Immature natural killer cell (primary cell): ENCODE results near the gene FANCC. TPM values are rescaled to one million over a fixed set of nuclear protein-coding genes. Genes with fewer than 3 reads are reported as not detected.
"Not testable (repeated sequence)": the region's sequence is repeated elsewhere in the genome, so short reads cannot be mapped to it uniquely, and the experiment has no call there.

Experiments
- DNase-seq, 3 donors: peaks; one replicate each; pipeline ENCODE4 v3.0.0; 2022; ENCODE audit warnings: mixed read lengths in 1 of 3
- H3K27ac Mint-ChIP-seq, 6 donors: one replicate each; pipeline ENCODE4 v1.8.0; 2020; ENCODE audit warnings: mixed read lengths in 6 of 6, mild to moderate bottlenecking in 5 of 6, inconsistent platforms in 4 of 6, moderate library complexity in 3 of 6
- H3K27me3 Mint-ChIP-seq, 3 donors: one replicate each; pipeline ENCODE4 v1.8.0; 2020 to 2021; ENCODE audit warnings: low read depth in 3 of 3, mild to moderate bottlenecking in 3 of 3, mixed read lengths in 3 of 3, moderate library complexity in 3 of 3, inconsistent platforms in 1 of 3
- H3K36me3 Mint-ChIP-seq, 3 donors: one replicate each; pipeline ENCODE4 v1.8.0; 2020; ENCODE audit warnings: mixed read lengths in 3 of 3, inconsistent platforms in 2 of 3, mild to moderate bottlenecking in 2 of 3
- H3K4me1 Mint-ChIP-seq, 2 donors: one replicate each; pipeline ENCODE4 v1.8.0; 2020; ENCODE audit warnings: inconsistent platforms in 2 of 2, mild to moderate bottlenecking in 2 of 2, mixed read lengths in 2 of 2, moderate library complexity in 1 of 2
- H3K4me3 Mint-ChIP-seq, 5 donors: one replicate each; pipeline ENCODE4 v1.8.0; 2020; ENCODE audit warnings: mild to moderate bottlenecking in 5 of 5, mixed read lengths in 5 of 5, inconsistent platforms in 3 of 5, moderate library complexity in 3 of 5
- H3K9me3 Mint-ChIP-seq, 6 donors: one replicate each; pipeline ENCODE4 v1.8.0; 2020; ENCODE audit warnings: mild to moderate bottlenecking in 6 of 6, mixed read lengths in 6 of 6, inconsistent platforms in 4 of 6, moderate library complexity in 3 of 6
- polyA plus RNA-seq, 3 donors: library from polyadenylated mRNA; unstranded; fragments of 300-500 nt; fragmentation: Illumina TruSeq; gene quantifications; one replicate each; pipeline ENCODE4 v1.2.3, GENCODE V29; 2021

Gene FANCC
- polyA plus RNA-seq, 3 donors from 2014 or later, result 2.4 to 3.4 (median 3.3) TPM

GRCh38 chr9:95315108-95315746, 2.3 kb downstream of the FANCC start:
- Mint-ChIP-seq H3K9me3 (no peaks in the 10 kb centered on the region), H3K4me3 (no peak overlapping the region), H3K27ac (no peak overlapping the region), H3K27me3 (peaks cover 4 to 8% (median 7%) of the 10 kb centered on the region in 3 donors), H3K4me1 (peaks cover 14 to 17% of the 10 kb centered on the region in 2 donors), H3K36me3 (no peaks in the 10 kb centered on the region)
- DNase-seq, result no peak

DNA sequence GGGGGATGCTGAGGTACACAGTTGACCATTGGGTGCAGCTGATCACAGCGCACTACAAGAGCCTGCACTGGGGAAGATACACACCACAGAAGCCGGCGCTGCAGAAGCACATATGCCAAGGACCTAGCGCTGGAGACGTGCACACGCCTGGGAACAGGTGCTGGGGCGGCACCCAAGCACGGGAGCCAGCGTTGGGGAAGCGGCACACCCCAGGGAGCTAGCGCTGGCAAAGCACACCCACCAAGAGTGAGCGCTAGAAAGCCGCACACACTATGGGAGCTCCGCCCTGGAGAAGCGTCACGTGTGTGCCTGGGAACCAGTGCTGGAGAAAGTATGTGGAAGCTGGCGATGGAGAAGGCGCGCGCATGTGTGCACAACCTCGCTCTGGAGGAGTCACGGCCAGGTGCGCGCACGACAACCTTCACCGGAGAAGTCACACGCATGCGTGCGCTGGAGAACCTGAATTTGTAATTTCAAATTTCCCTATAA, 4.5 kb downstream of the FANCC start:
- no peak for DNase-seq
- no peak overlapping the region for H3K4me3 Mint-ChIP-seq
- no peaks in the 10 kb centered on the region for H3K9me3 Mint-ChIP-seq
- peaks cover 0 to 4% (median 0%) of the 10 kb centered on the region in 3 donors for H3K36me3 Mint-ChIP-seq
- peaks cover 14 to 17% of the 10 kb centered on the region in 2 donors for H3K4me1 Mint-ChIP-seq
- H3K27ac Mint-ChIP-seq, result no peak overlapping the region
- H3K27me3 Mint-ChIP-seq, result peaks cover 4 to 7% (median 5%) of the 10 kb centered on the region in 3 donors

DNA sequence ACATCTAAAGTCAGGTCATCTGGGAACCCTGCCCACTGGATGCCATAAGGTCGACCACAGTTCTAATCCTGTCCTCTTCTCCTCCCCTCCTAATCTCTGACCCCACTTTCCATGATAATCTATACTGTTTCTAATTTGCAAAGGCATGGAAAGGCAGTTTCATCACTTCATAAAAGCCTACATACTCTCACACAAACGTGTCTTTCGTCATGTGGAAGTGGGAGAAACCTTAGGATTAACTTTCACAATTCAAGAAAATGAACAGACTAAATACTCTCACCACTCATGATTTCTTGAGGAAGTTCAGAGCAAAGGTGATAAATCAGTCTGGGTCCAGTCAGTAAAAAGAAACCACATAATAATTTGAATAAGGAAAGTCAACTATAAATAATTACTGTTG, 5.5 kb downstream of the FANCC start:
- no peak overlapping the region for H3K4me3 Mint-ChIP-seq
- H3K27ac Mint-ChIP-seq, result peak overlapping the region in 1 of 6 donors; percentile 32
- no peak for DNase-seq

GRCh38 chr9:95307538-95307937, 10.0 kb downstream of the FANCC start:
- H3K27ac Mint-ChIP-seq, result no peak overlapping the region
- H3K36me3 Mint-ChIP-seq, result peaks cover 0 to 4% (median 3%) of the 10 kb centered on the region in 3 donors
- H3K4me1 Mint-ChIP-seq, result peaks cover 0 to 4% of the 10 kb centered on the region in 2 donors
- no peak for DNase-seq
- peaks cover 0 to 2% (median 2%) of the 10 kb centered on the region in 3 donors for H3K27me3 Mint-ChIP-seq
- no peaks in the 10 kb centered on the region for H3K9me3 Mint-ChIP-seq
- H3K4me3 Mint-ChIP-seq, result no peak overlapping the region

More for the DNA sequence above, 5.5 kb downstream of the FANCC start:
- Mint-ChIP-seq H3K4me1 (peaks cover 10 to 11% of the 10 kb centered on the region in 2 donors), H3K27me3 (peaks cover 0 to 4% (median 2%) of the 10 kb centered on the region in 3 donors), H3K36me3 (peaks cover 0 to 4% (median 0%) of the 10 kb centered on the region in 3 donors), H3K9me3 (no peaks in the 10 kb centered on the region)

GRCh38 chr9:95306819-95307218, 10.7 kb downstream of the FANCC start:
- DNase-seq, result no peak
- H3K4me1 Mint-ChIP-seq, result peaks cover 0 to 7% of the 10 kb centered on the region in 2 donors
- H3K36me3 Mint-ChIP-seq, result peaks cover 0 to 4% (median 3%) of the 10 kb centered on the region in 3 donors
- H3K4me3 Mint-ChIP-seq, result no peak overlapping the region
- no peaks in the 10 kb centered on the region for H3K9me3 Mint-ChIP-seq
- peaks cover 0 to 2% (median 0%) of the 10 kb centered on the region in 3 donors for H3K27me3 Mint-ChIP-seq
- no peak overlapping the region for H3K27ac Mint-ChIP-seq

- Mint-ChIP-seq H3K4me1 (peaks cover 0 to 5% of the 10 kb centered on the region in 2 donors), H3K4me3 (no peak overlapping the region), H3K36me3 (peaks cover 0 to 4% (median 3%) of the 10 kb centered on the region in 3 donors), H3K27ac (no peak overlapping the region), H3K9me3 (no peaks in the 10 kb centered on the region), H3K27me3 (peaks cover 0 to 2% (median 0%) of the 10 kb centered on the region in 3 donors)
- no peak for DNase-seq
Observed at GRCh38 chr9:95305770-95306492, 11.6 kb downstream of the FANCC start.

DNA sequence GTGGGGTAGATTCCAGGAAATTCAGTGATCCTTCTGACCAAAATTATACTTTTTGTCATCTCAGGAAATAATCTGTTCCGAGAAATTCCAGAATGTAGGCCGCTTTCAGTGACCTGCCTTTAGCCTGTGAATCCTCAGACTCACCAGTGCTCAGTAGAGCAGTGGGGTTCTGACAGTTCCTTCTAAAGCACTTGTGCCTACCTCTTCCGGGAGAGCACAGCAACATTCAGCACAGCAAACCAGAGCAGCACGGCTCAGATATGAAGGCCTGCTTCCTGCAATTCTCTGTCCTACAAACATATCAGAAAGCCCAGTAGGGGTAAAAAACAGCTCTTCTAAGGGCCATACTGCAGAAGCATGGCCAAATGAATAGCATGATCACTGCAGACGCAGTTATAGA, 15.0 kb downstream of the FANCC start:
- Mint-ChIP-seq H3K9me3 (no peaks in the 10 kb centered on the region), H3K36me3 (peaks cover 0 to 3% (median 0%) of the 10 kb centered on the region in 3 donors), H3K27me3 (peaks cover 0 to 5% (median 0%) of the 10 kb centered on the region in 3 donors), H3K27ac (no peak overlapping the region), H3K4me3 (no peak overlapping the region), H3K4me1 (peaks cover 0 to 5% of the 10 kb centered on the region in 2 donors)
- DNase-seq, result no peak

- Mint-ChIP-seq H3K4me3 (no peak overlapping the region), H3K27me3 (peaks cover 0 to 5% (median 0%) of the 10 kb centered on the region in 3 donors), H3K27ac (no peak overlapping the region), H3K36me3 (no peaks in the 10 kb centered on the region), H3K4me1 (peaks cover 0 to 4% of the 10 kb centered on the region in 2 donors), H3K9me3 (no peaks in the 10 kb centered on the region)
- DNase-seq, result no peak
Observed at GRCh38 chr9:95297760-95298159, 19.7 kb downstream of the FANCC start.

DNA sequence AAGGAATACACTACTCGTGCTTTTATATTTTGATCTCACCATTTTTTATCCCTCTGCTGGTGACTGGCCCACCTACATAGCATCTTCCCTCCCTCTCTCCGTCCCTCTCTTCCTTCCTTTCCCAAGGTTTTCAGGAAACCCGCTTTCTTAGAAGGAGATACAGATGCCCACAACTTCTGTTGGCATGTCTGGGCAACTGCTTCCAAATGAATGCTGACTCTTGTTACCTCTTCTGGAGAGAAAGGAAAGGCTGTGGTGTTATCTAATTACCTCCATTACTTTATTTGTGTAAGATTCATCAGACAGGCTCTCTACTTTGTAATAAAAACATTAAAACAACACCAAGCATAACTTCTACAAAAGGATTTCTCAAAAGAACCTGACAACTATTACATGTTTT, 20.2 kb downstream of the FANCC start:
- Mint-ChIP-seq H3K4me3 (no peak overlapping the region), H3K9me3 (no peaks in the 10 kb centered on the region), H3K27ac (no peak overlapping the region), H3K36me3 (no peaks in the 10 kb centered on the region), H3K27me3 (peaks cover 0 to 5% (median 0%) of the 10 kb centered on the region in 3 donors), H3K4me1 (peaks cover 0 to under 1% of the 10 kb centered on the region in 2 donors)
- DNase-seq, result no peak

GRCh38 chr9:95296761-95297160, 20.7 kb downstream of the FANCC start:
- H3K4me1 Mint-ChIP-seq, result no peaks in the 10 kb centered on the region
- H3K27me3 Mint-ChIP-seq, result peaks cover 0 to 5% (median 0%) of the 10 kb centered on the region in 3 donors
- H3K36me3 Mint-ChIP-seq, result peaks cover 0 to 3% (median 3%) of the 10 kb centered on the region in 3 donors
- H3K27ac Mint-ChIP-seq, result no peak overlapping the region
- DNase-seq, result no peak
- no peaks in the 10 kb centered on the region for H3K9me3 Mint-ChIP-seq
- no peak overlapping the region for H3K4me3 Mint-ChIP-seq

DNA sequence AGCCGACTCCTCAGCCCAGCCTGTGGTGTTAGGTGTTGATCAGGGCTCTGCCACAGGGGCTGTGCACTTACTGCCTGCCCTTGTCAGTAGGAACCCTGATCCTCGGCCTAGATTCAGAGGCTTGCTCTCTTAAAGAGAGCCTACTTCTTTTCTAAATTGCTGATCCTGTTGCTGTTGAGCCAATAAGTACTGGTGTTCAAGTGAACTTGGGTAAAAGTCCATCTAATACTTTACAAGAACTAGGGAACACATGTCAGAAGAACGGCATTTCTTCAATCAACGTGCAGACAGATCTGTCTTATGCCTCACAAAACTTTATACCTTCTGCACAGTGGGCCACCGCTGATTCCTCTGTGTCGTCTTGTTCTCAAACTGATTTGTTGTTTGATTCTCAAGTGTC, 24.2 kb downstream of the FANCC start:
- DNase-seq, H3K4me3 Mint-ChIP-seq, H3K36me3 Mint-ChIP-seq, H3K4me1 Mint-ChIP-seq, H3K9me3 Mint-ChIP-seq, H3K27me3 Mint-ChIP-seq, H3K27ac Mint-ChIP-seq: not testable (repeated sequence)

GRCh38 chr9:95292226-95292625, 25.3 kb downstream of the FANCC start:
- Mint-ChIP-seq H3K36me3 (peaks cover 3 to 4% (median 3%) of the 10 kb centered on the region in 3 donors), H3K27ac (no peak overlapping the region), H3K27me3 (no peaks in the 10 kb centered on the region), H3K4me3 (no peak overlapping the region), H3K4me1 (no peaks in the 10 kb centered on the region), H3K9me3 (no peaks in the 10 kb centered on the region)
- no peak for DNase-seq

- H3K9me3 Mint-ChIP-seq, result peaks cover 2 to 11% (median 3%) of the 10 kb centered on the region in 6 donors
- H3K4me3 Mint-ChIP-seq, result no peak overlapping the region
- no peaks in the 10 kb centered on the region for H3K4me1 Mint-ChIP-seq
- DNase-seq, result no peak
- peaks cover 1 to 3% (median 1%) of the 10 kb centered on the region in 3 donors for H3K36me3 Mint-ChIP-seq
- no peak overlapping the region for H3K27ac Mint-ChIP-seq
- no peaks in the 10 kb centered on the region for H3K27me3 Mint-ChIP-seq
Observed at GRCh38 chr9:95286151-95286550, 31.4 kb downstream of the FANCC start.

DNA sequence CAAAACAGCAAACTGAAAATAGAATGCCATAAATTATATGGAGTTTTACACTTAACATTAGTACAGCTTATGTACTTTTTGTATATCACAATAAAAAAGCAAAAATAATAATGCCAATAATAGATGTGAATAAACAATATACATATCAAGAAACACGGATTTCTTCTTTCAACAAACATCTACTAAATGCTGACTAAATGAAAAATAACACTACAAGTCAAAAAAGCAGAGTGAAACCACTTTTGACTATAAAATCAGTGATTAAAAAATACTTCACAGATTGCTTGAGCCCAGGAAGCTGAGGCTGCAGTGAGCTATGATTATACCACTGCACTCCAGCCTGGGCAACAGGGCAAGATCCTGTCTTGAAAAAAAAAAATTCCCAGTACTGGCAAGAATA, 32.2 kb downstream of the FANCC start:
- Mint-ChIP-seq H3K9me3 (peaks cover 6 to 20% (median 11%) of the 10 kb centered on the region in 6 donors), H3K4me3 (no peak overlapping the region)

More for the DNA sequence above, 32.2 kb downstream of the FANCC start:
- no peak for DNase-seq
- Mint-ChIP-seq H3K27ac (no peak overlapping the region), H3K27me3 (peaks cover 0 to 1% (median 0%) of the 10 kb centered on the region in 3 donors), H3K36me3 (peaks cover 4 to 7% (median 5%) of the 10 kb centered on the region in 3 donors), H3K4me1 (no peaks in the 10 kb centered on the region)
